ENCODE results near the gene MRPL23.

GRCh38 chr11:1908618-1909017, 38.5 kb upstream of the MRPL23 start:
- no peak for TF ChIP-seq MLX (CRISPR knock-in tag; IDR thresholded peaks at IDR 0.05)
- TF ChIP-seq YY1 (IDR thresholded peaks at IDR 0.05; ENCODE audit: insufficient read depth, insufficient replicate concordance, low read depth, low read length): no peak
- TF ChIP-seq ZNF780A (CRISPR knock-in tag; IDR thresholded peaks at IDR 0.05): no peak
- no peak for TF ChIP-seq EHMT2 (IDR thresholded peaks at IDR 0.05; ENCODE audit: borderline replicate concordance, low read depth, low read length)
- TF ChIP-seq ATF1 (CRISPR knock-in tag; IDR thresholded peaks at IDR 0.05): no peak
- TF ChIP-seq CTCF (CRISPR knock-in tag; IDR thresholded peaks at IDR 0.05): no peak
- TF ChIP-seq EZH2 (conservative IDR thresholded peaks at IDR 0.05; ENCODE audit: low read depth, low read length): no peak
- no peak for TF ChIP-seq HDAC2 (CRISPR knock-in tag; IDR thresholded peaks at IDR 0.05)
- no peak for TF ChIP-seq GABPA (IDR thresholded peaks at IDR 0.05; ENCODE audit: low read depth, low read length)
- TF ChIP-seq GABPA (CRISPR knock-in tag; IDR thresholded peaks at IDR 0.05; ENCODE audit: low read depth): no peak
- TF ChIP-seq SAFB2 (CRISPR knock-in tag; IDR thresholded peaks at IDR 0.05; ENCODE audit: borderline replicate concordance, low read depth): no peak
- TF ChIP-seq EP300 (IDR thresholded peaks at IDR 0.05; ENCODE audit: low read depth in 2 of 2, low read length in 2 of 2): no peak
- TF ChIP-seq EP300 (CRISPR knock-in tag; IDR thresholded peaks at IDR 0.05; ENCODE audit: borderline replicate concordance): no peak
- TF ChIP-seq SP5 (CRISPR knock-in tag; IDR thresholded peaks at IDR 0.05; ENCODE audit: borderline replicate concordance, low read depth): no peak
- TF ChIP-seq ZNF333 (CRISPR knock-in tag; IDR thresholded peaks at IDR 0.05; ENCODE audit: borderline replicate concordance): no peak
- TF ChIP-seq, protein P1, sequence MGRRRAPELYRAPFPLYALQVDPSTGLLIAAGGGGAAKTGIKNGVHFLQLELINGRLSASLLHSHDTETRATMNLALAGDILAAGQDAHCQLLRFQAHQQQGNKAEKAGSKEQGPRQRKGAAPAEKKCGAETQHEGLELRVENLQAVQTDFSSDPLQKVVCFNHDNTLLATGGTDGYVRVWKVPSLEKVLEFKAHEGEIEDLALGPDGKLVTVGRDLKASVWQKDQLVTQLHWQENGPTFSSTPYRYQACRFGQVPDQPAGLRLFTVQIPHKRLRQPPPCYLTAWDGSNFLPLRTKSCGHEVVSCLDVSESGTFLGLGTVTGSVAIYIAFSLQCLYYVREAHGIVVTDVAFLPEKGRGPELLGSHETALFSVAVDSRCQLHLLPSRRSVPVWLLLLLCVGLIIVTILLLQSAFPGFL (CRISPR knock-in tag; IDR thresholded peaks at IDR 0.05): no peak

All from HepG2 (cell line).